Neural progenitor cell (in vitro differentiated cells): ENCODE measurements around the gene DPF3. TPM values are rescaled to one million over a fixed set of nuclear protein-coding genes. Genes with fewer than 3 reads are reported as not detected.
A peak's percentile ranks its signal among the peaks of the same experiment; 100 is the strongest.

Source experiments
- DNase-seq: peaks from one replicate; pipeline ENCODE4 v3.0.0-alpha.2; 2016; ENCODE audit warnings: low spot score
- H2AFZ ChIP-seq: fragments of 200-600 bp; sonication (generic); replicated peaks from 2 replicates; pipeline ENCODE4 v1.6.1; 2016; ENCODE audit warnings: antibody characterized with exemption
- H3F3A ChIP-seq: fragments of 200-600 bp; sonication (generic); 2 replicates; pipeline ENCODE4 v1.6.1; 2016; ENCODE audit warnings: antibody characterized with exemption, low read depth
- H3K27ac ChIP-seq: fragments of 200-600 bp; sonication (generic); 2 replicates; pipeline ENCODE4 v1.5.1; 2016; ENCODE audit warnings: mild to moderate bottlenecking
- H3K27me3 ChIP-seq: fragments of 200-600 bp; sonication (generic); 2 replicates; pipeline ENCODE4 v1.6.1; 2016; ENCODE audit warnings: mild to moderate bottlenecking, moderate library complexity
- H3K36me3 ChIP-seq: fragments of 200-600 bp; sonication (generic); 2 replicates; pipeline ENCODE4 v1.5.1; 2016
- H3K4me1 ChIP-seq: fragments of 200-600 bp; sonication (generic); 2 replicates; pipeline ENCODE4 v1.6.1; 2016; ENCODE audit warnings: mixed run types
- H3K4me2 ChIP-seq: fragments of 200-600 bp; sonication (generic); 2 replicates; pipeline ENCODE4 v1.6.1; 2016
- H3K4me3 ChIP-seq: fragments of 200-600 bp; sonication (generic); 2 replicates; pipeline ENCODE4 v1.5.1; 2016
- H3K79me2 ChIP-seq: fragments of 200-600 bp; sonication (generic); 2 replicates; pipeline ENCODE4 v1.6.1; 2016; ENCODE audit warnings: low read depth
- H3K9ac ChIP-seq: fragments of 200-600 bp; sonication (generic); 2 replicates; pipeline ENCODE4 v1.6.1; 2016
- H3K9me3 ChIP-seq: fragments of 200-600 bp; sonication (generic); 2 replicates; pipeline ENCODE4 v1.5.1; 2016; ENCODE audit warnings: low read depth
- H4K20me1 ChIP-seq: fragments of 200-600 bp; sonication (generic); 2 replicates; pipeline ENCODE4 v1.6.1; 2016; ENCODE audit warnings: low read depth
- H3K27ac Mint-ChIP-seq: 3 replicates; pipeline ENCODE4 v1.8.0; 2021; ENCODE audit warnings: mixed read lengths
- H3K27me3 Mint-ChIP-seq: 2 replicates; pipeline ENCODE4 v1.8.0; 2022; ENCODE audit warnings: low read depth, mild to moderate bottlenecking, inconsistent platforms, moderate library complexity, mixed read lengths; ENCODE audit not compliant: insufficient read depth
- H3K36me3 Mint-ChIP-seq: 3 replicates; pipeline ENCODE4 v1.8.0; 2021; ENCODE audit warnings: mixed read lengths
- H3K4me1 Mint-ChIP-seq: 3 replicates; pipeline ENCODE4 v1.8.0; 2021; ENCODE audit warnings: mixed read lengths
- H3K4me3 Mint-ChIP-seq: 3 replicates; pipeline ENCODE4 v1.8.0; 2021; ENCODE audit warnings: mild to moderate bottlenecking, moderate library complexity, mixed read lengths
- H3K9me3 Mint-ChIP-seq: 3 replicates; pipeline ENCODE4 v1.8.0; 2020; ENCODE audit warnings: mixed read lengths
- CTCF ChIP-seq: fragments of 200-600 bp; sonication (generic); IDR thresholded peaks from 2 replicates; pipeline ENCODE4 v1.5.1; 2017; ENCODE audit warnings: antibody characterized with exemption, mild to moderate bottlenecking
- EZH2 ChIP-seq: fragments of 200-600 bp; sonication (generic); IDR thresholded peaks from 2 replicates; pipeline ENCODE4 v1.6.1; 2017; ENCODE audit warnings: antibody characterized with exemption, mild to moderate bottlenecking, moderate library complexity
- EZH2phosphoT487 ChIP-seq: fragments of 200-600 bp; sonication (generic); IDR thresholded peaks from 2 replicates; pipeline ENCODE4 v1.6.1; 2017; ENCODE audit warnings: antibody characterized with exemption
- total RNA-seq: library from RNA; depleted of rRNA; stranded (reverse); fragments of >200 nt; gene quantifications from 2 replicates; pipeline ENCODE4 v1.2.3, GENCODE V29; 2015; ENCODE audit warnings: low replicate concordance

Gene DPF3
- total RNA-seq, 1 donor from 2014 or later = not detected

GRCh38 chr14:72812292-72812851 lies 81.5 kb downstream of the DPF3 start:
- Histone ChIP-seq H3K79me2 (no peaks in the 10 kb centered on the region), H3K4me3 (no peak overlapping the region), H3K9me3 (no peaks in the 10 kb centered on the region), H3K27ac (no peak overlapping the region), H3K4me1 (peaks cover 3% of the 10 kb centered on the region), H4K20me1 (no peaks in the 10 kb centered on the region), H3K36me3 (no peaks in the 10 kb centered on the region), H3F3A (no peaks in the 10 kb centered on the region), H2AFZ (peak overlapping the region; percentile 9), H3K4me2 (no peak overlapping the region), H3K9ac (no peak overlapping the region), H3K27me3 (no peaks in the 10 kb centered on the region)
- peaks cover 13% of the 10 kb centered on the region for H3K4me1 Mint-ChIP-seq
- H3K4me3 Mint-ChIP-seq = no peak overlapping the region
- TF ChIP-seq EZH2 (no peak), CTCF (no peak), EZH2phosphoT487 (no peak)
- DNase-seq = peak; percentile 15
- peaks cover 3% of the 10 kb centered on the region for H3K9me3 Mint-ChIP-seq
- H3K27ac Mint-ChIP-seq = peak overlapping the region; percentile 63
- no peaks in the 10 kb centered on the region for H3K36me3 Mint-ChIP-seq
- peaks cover 3% of the 10 kb centered on the region for H3K27me3 Mint-ChIP-seq

- Histone ChIP-seq H3K27ac (no peak overlapping the region), H3K4me3 (no peak overlapping the region), H3K4me1 (peaks cover 3% of the 10 kb centered on the region), H2AFZ (no peak overlapping the region), H3K79me2 (no peaks in the 10 kb centered on the region), H4K20me1 (no peaks in the 10 kb centered on the region), H3K9me3 (no peaks in the 10 kb centered on the region), H3K9ac (no peak overlapping the region), H3K36me3 (no peaks in the 10 kb centered on the region), H3K27me3 (no peaks in the 10 kb centered on the region), H3F3A (no peaks in the 10 kb centered on the region), H3K4me2 (no peak overlapping the region)
- H3K9me3 Mint-ChIP-seq = peaks cover 3% of the 10 kb centered on the region
- H3K36me3 Mint-ChIP-seq = no peaks in the 10 kb centered on the region
- no peak overlapping the region for H3K4me3 Mint-ChIP-seq
- H3K27ac Mint-ChIP-seq = no peak overlapping the region
- H3K4me1 Mint-ChIP-seq = peaks cover 13% of the 10 kb centered on the region
- H3K27me3 Mint-ChIP-seq = peaks cover 3% of the 10 kb centered on the region
- TF ChIP-seq CTCF = no peak
- no peak for TF ChIP-seq EZH2
- TF ChIP-seq EZH2phosphoT487 = no peak
- no peak for DNase-seq
Measured at GRCh38 chr14:72810201-72810600, 83.7 kb downstream of the DPF3 start.

GRCh38 chr14:72809063-72809462 lies 84.8 kb downstream of the DPF3 start:
- H3K4me2 ChIP-seq = no peak overlapping the region
- H3K9me3 Mint-ChIP-seq = peaks cover 3% of the 10 kb centered on the region
- no peak overlapping the region for H2AFZ ChIP-seq
- no peak overlapping the region for H3K27ac ChIP-seq
- peaks cover 3% of the 10 kb centered on the region for H3K27me3 Mint-ChIP-seq
- H3K4me3 Mint-ChIP-seq = no peak overlapping the region
- TF ChIP-seq EZH2 (no peak), CTCF (no peak), EZH2phosphoT487 (no peak)
- H3K4me3 ChIP-seq = no peak overlapping the region
- peaks cover 6% of the 10 kb centered on the region for H3F3A ChIP-seq
- H3K9me3 ChIP-seq = no peaks in the 10 kb centered on the region
- H3K4me1 Mint-ChIP-seq = peaks cover 15% of the 10 kb centered on the region
- H3K36me3 Mint-ChIP-seq = no peaks in the 10 kb centered on the region
- H3K36me3 ChIP-seq = no peaks in the 10 kb centered on the region
- H3K4me1 ChIP-seq = peaks cover 10% of the 10 kb centered on the region
- no peak for DNase-seq
- H3K79me2 ChIP-seq = no peaks in the 10 kb centered on the region
- H3K9ac ChIP-seq = no peak overlapping the region
- H4K20me1 ChIP-seq = no peaks in the 10 kb centered on the region
- no peak overlapping the region for H3K27ac Mint-ChIP-seq
- H3K27me3 ChIP-seq = no peaks in the 10 kb centered on the region
